A549 (cell line): Measurements from ENCODE around the gene CDC42. TPM values are rescaled to one million over a fixed set of nuclear protein-coding genes. Genes with fewer than 3 reads are reported as not detected.

Experiments used
- ATAC-seq, 2 experiments: fragments of 200-7000 bp in 1 of 2; fragments of >200 bp in 1 of 2; cut with Nextera tagmentation in 1 of 2; cut with Tn5 transposase in 1 of 2; 3 replicates each; pipeline versions ENCODE4 v1.8.0 to v1.9.1; 2018 to 2020; ENCODE audit warnings: mild to moderate bottlenecking in 1 of 2, moderate library complexity in 1 of 2
- CTCF ChIA-PET: fragments of 300-600 bp; sonication (Branson Sonifier 250); formaldehyde crosslinking; extraction: SDS; loops from one replicate; lab custom pipeline; 2021; ENCODE audit warnings: antibody characterized with exemption, inconsistent platforms; lab: Yijun Ruan, JAX
- POLR2A ChIA-PET: fragments of 350-600 bp; formaldehyde crosslinking; extraction: SDS; loops from one replicate; lab custom pipeline; 2021; ENCODE audit warnings: antibody characterized with exemption, inconsistent platforms; lab: Yijun Ruan, JAX
- DNase-seq, 2 experiments: peaks; one replicate each; pipeline versions ENCODE4 v3.0.0 to v3.0.0-alpha.2; 2011 to 2016; ENCODE audit warnings: low read depth in 1 of 2, low spot score in 1 of 2
- FAIRE-seq: peaks from 2 replicates; lab custom pipeline; 2011; peaks lifted over from hg19 to GRCh38; lab: Jason Lieb, UNC
- H3K27ac ChIP-seq, 2 experiments: fragments of >200 bp; sonication (Bioruptor Twin); formaldehyde crosslinking; 3 replicates each; pipeline ENCODE4 v1.5.1; 2016 to 2017
- H3K4me1 ChIP-seq: fragments of >200 bp; sonication (Bioruptor Twin); formaldehyde crosslinking; 3 replicates; pipeline ENCODE4 v1.6.1; 2016
- H3K4me2 ChIP-seq: fragments of >200 bp; sonication (Bioruptor Twin); formaldehyde crosslinking; 3 replicates; pipeline ENCODE4 v1.6.1; 2016
- H3K4me3 ChIP-seq: fragments of >200 bp; sonication (Bioruptor Twin); formaldehyde crosslinking; 3 replicates; pipeline ENCODE4 v1.5.1; 2016
- H3K9me3 ChIP-seq: fragments of >200 bp; sonication (Bioruptor Twin); formaldehyde crosslinking; 3 replicates; pipeline ENCODE4 v1.6.1; 2016
- EP300 ChIP-seq, 2 experiments: fragments of >200 bp; sonication (Bioruptor Twin); formaldehyde crosslinking; IDR thresholded peaks; 2 replicates in 1 of 2; 3 replicates in 1 of 2; pipeline ENCODE4 v1.6.1; 2016 to 2017
- HOXA7 ChIP-seq: fragments of 250-450 bp; sonication (Bioruptor Pico); IDR thresholded peaks from 2 replicates; pipeline ENCODE4 v1.5.0; 2020; ENCODE audit warnings: mild to moderate bottlenecking, moderate library complexity
- HOXB5 ChIP-seq: fragments of 250-450 bp; sonication (Bioruptor Pico); IDR thresholded peaks from 2 replicates; pipeline ENCODE4 v1.5.0; 2020; ENCODE audit warnings: mild to moderate bottlenecking, moderate library complexity
- RAD21 ChIP-seq, 2 experiments: fragments of >200 bp in 1 of 2; sonication (Bioruptor Twin) in 1 of 2; formaldehyde crosslinking in 1 of 2; IDR thresholded peaks in 1 of 2; conservative IDR thresholded peaks in 1 of 2; 2 replicates in 1 of 2; 3 replicates in 1 of 2; pipeline ENCODE4 v1.6.1; 2012 to 2018; ENCODE audit warnings: inconsistent platforms in 1 of 2
- RNF2 ChIP-seq: fragments of 200-600 bp; sonication (generic); IDR thresholded peaks from 2 replicates; pipeline ENCODE4 v1.6.1; 2016; ENCODE audit warnings: low read depth, mild to moderate bottlenecking, antibody characterized with exemption, moderate library complexity, borderline replicate concordance
- ZC3H11A ChIP-seq: fragments of 450-650 bp; IDR thresholded peaks from 2 replicates; pipeline ENCODE4 v1.6.1; 2014; ENCODE audit warnings: antibody characterized with exemption, mild to moderate bottlenecking
- ZNF302 ChIP-seq: fragments of 250-450 bp; sonication (Bioruptor Pico); IDR thresholded peaks from 2 replicates; pipeline ENCODE4 v1.9.0; 2021; ENCODE audit warnings: inconsistent platforms, mild to moderate bottlenecking, moderate library complexity
- ZSCAN20 ChIP-seq: fragments of 250-450 bp; sonication (Bioruptor Pico); IDR thresholded peaks from 2 replicates; pipeline ENCODE4 v1.8.0; 2022; ENCODE audit warnings: mild to moderate bottlenecking, moderate library complexity
- WGBS: methylation state at CpG from one replicate; pipeline ENCODE4 v1.1.6; 2017; ENCODE audit errors: missing lambda C conversion rate; 5-methylcytosine and 5-hydroxymethylcytosine counted together
- polyA plus RNA-seq, 4 experiments: library from polyadenylated mRNA; depleted of rRNA in 3 of 4; stranded (reverse); fragments of >200 nt; fragmentation: RNase III in 1 of 4; extraction: RNeasy Plus Mini Kit Qiagen cat#74134 plus additional on column Dnase treatment in 1 of 4; gene quantifications; 2 replicates in 3 of 4; 3 replicates in 1 of 4; pipeline ENCODE4 v1.2.3, GENCODE V29; 2011 to 2017
- small RNA-seq, 6 experiments: library from RNA; depleted of rRNA; stranded (forward); fragments of <200 nt; gene quantifications; one replicate each; pipeline ENCODE3, GENCODE V24; 2012
- TF ChIP-seq, protein P1 (sequence below): fragments of 450-650 bp; IDR thresholded peaks from 2 replicates; pipeline ENCODE4 v1.6.1; 2014; ENCODE audit warnings: antibody characterized with exemption
- TF ChIP-seq, protein P2 (sequence below): fragments of 200-600 bp; sonication (generic); IDR thresholded peaks from 2 replicates; pipeline ENCODE4 v1.6.1; 2016; ENCODE audit warnings: antibody characterized with exemption, mild to moderate bottlenecking, moderate library complexity

CDC42 gene
- polyA plus RNA-seq, 2 of the 4 experiments (the other 2 are of a cell fraction), result 155 to 212 TPM

DNA sequence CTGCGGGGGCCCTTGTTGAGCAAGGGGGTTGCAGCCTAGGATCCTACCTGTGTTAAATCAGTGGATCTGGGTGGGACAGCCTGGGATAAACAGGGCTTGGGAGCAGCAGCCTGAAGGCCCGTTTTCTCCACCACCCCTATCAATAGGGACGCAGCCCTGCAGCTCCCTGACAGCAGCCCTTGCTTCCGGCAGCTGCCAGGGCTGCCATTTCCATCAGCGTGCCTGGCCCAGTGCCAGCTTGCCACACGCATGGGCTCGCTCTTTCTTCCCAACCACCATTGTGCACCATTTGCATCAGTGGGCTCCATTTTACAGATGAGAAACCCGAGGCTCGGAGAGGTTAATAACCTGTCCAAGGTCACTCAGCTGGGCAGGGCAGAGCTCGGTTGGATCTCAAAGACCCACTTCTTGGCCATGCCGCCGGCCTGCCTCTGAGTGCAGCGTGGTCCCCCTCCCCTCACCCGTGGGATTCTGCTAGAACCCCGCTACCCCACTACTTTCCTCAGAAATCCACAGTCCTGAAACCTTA, 86.6 kb downstream of the CDC42 start (continued):
- TF ChIP-seq, protein P1, sequence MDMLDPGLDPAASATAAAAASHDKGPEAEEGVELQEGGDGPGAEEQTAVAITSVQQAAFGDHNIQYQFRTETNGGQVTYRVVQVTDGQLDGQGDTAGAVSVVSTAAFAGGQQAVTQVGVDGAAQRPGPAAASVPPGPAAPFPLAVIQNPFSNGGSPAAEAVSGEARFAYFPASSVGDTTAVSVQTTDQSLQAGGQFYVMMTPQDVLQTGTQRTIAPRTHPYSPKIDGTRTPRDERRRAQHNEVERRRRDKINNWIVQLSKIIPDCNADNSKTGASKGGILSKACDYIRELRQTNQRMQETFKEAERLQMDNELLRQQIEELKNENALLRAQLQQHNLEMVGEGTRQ, result no peak
- no peak for TF ChIP-seq RNF2
- TF ChIP-seq ZC3H11A, result no peak
- TF ChIP-seq EP300 (IDR thresholded peaks at IDR 0.05), result no peak

- peaks cover 5% of the 10 kb centered on the region; the same call in 2 of the 3 replicates for H3K4me1 ChIP-seq
- 96% methylated on average over 8 of the region's 12 CpGs for WGBS
- ChIA-PET POLR2A (no interaction called here), CTCF (interaction anchor here (1.2 to 3.7 kb wide), 5 partner anchors 9 to 280 kb away, joined by 3 to 27 read pairs (median 7); no protein-coding TSS in a partner anchor)
- no peak for ATAC-seq
- TF ChIP-seq, protein P2, sequence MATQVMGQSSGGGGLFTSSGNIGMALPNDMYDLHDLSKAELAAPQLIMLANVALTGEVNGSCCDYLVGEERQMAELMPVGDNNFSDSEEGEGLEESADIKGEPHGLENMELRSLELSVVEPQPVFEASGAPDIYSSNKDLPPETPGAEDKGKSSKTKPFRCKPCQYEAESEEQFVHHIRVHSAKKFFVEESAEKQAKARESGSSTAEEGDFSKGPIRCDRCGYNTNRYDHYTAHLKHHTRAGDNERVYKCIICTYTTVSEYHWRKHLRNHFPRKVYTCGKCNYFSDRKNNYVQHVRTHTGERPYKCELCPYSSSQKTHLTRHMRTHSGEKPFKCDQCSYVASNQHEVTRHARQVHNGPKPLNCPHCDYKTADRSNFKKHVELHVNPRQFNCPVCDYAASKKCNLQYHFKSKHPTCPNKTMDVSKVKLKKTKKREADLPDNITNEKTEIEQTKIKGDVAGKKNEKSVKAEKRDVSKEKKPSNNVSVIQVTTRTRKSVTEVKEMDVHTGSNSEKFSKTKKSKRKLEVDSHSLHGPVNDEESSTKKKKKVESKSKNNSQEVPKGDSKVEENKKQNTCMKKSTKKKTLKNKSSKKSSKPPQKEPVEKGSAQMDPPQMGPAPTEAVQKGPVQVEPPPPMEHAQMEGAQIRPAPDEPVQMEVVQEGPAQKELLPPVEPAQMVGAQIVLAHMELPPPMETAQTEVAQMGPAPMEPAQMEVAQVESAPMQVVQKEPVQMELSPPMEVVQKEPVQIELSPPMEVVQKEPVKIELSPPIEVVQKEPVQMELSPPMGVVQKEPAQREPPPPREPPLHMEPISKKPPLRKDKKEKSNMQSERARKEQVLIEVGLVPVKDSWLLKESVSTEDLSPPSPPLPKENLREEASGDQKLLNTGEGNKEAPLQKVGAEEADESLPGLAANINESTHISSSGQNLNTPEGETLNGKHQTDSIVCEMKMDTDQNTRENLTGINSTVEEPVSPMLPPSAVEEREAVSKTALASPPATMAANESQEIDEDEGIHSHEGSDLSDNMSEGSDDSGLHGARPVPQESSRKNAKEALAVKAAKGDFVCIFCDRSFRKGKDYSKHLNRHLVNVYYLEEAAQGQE, result no peak
- no peak for TF ChIP-seq ZNF302 (CRISPR knock-in tag)
- TF ChIP-seq HOXB5, result no peak
- no peak for TF ChIP-seq ZSCAN20 (CRISPR knock-in tag)
- TF ChIP-seq RAD21 (conservative IDR thresholded peaks at IDR 0.05 in 1 of 2, IDR thresholded peaks at IDR 0.05 in 1 of 2), result no peak
- TF ChIP-seq HOXA7 (CRISPR knock-in tag), result no peak
- no peak overlapping the region for H3K4me2 ChIP-seq
- no peak for DNase-seq
- H3K9me3 ChIP-seq, result no peaks in the 10 kb centered on the region
- no peak for FAIRE-seq
- no peak overlapping the region for H3K27ac ChIP-seq
- no peak overlapping the region for H3K4me3 ChIP-seq
Observed at GRCh38 chr1:22139817-22140216, 87.3 kb downstream of the CDC42 start.

Small RNAs within 50 kb of the gene (small RNA-seq; reads per million reads assigned to genes)
- 0 reads per million in 6 experiments for gene RN7SL186P
- 0 reads per million in 6 experiments for gene RNU6-776P

Other genes with a start within 250 kb of the CDC42 start
- gene LDLRAD2, start 240.4 kb upstream of the CDC42 start, polyA plus RNA-seq (2011; rRNA removed), result not detected in 2 replicates
- gene LDLRAD2, start 240.4 kb upstream of the CDC42 start, polyA plus RNA-seq (2017; fragmentation: RNase III; extraction: RNeasy Plus Mini Kit Qiagen cat#74134 plus additional on column Dnase treatment), result 0.03 to 0.08 TPM (median 0.05 TPM) in 3 replicates
- gene HSPG2, start 115.4 kb upstream of the CDC42 start, polyA plus RNA-seq (2011; rRNA removed), result 7.0 and 8.3 TPM in 2 replicates
- 42.7 to 51.6 TPM (median 43.5 TPM) in 3 replicates for gene HSPG2, start 115.4 kb upstream of the CDC42 start, polyA plus RNA-seq (2017; fragmentation: RNase III; extraction: RNeasy Plus Mini Kit Qiagen cat#74134 plus additional on column Dnase treatment)
- gene CELA3B, start 75.7 kb upstream of the CDC42 start, polyA plus RNA-seq (2011; rRNA removed), result not detected in 2 replicates
- gene CELA3B, start 75.7 kb upstream of the CDC42 start, polyA plus RNA-seq (2017; fragmentation: RNase III; extraction: RNeasy Plus Mini Kit Qiagen cat#74134 plus additional on column Dnase treatment), result not detected in 3 replicates
- not detected in 2 replicates for gene CELA3A, start 51.1 kb upstream of the CDC42 start, polyA plus RNA-seq (2011; rRNA removed)
- gene CELA3A, start 51.1 kb upstream of the CDC42 start, polyA plus RNA-seq (2017; fragmentation: RNase III; extraction: RNeasy Plus Mini Kit Qiagen cat#74134 plus additional on column Dnase treatment), result not detected in 3 replicates
- 0.62 and 0.85 TPM in 2 replicates for gene WNT4, start 90.4 kb downstream of the CDC42 start, polyA plus RNA-seq (2011; rRNA removed)
- 0.13 to 0.33 TPM (median 0.23 TPM) in 3 replicates for gene WNT4, start 90.4 kb downstream of the CDC42 start, polyA plus RNA-seq (2017; fragmentation: RNase III; extraction: RNeasy Plus Mini Kit Qiagen cat#74134 plus additional on column Dnase treatment)